Epithelial cell of alveolus of lung (primary cell): Measurements from ENCODE around the gene CYP1B1. TPM values are rescaled to one million over a fixed set of nuclear protein-coding genes. Genes with fewer than 3 reads are reported as not detected.

Experiments
- total RNA-seq: library from RNA; depleted of rRNA; stranded (reverse); fragments of >200 nt; gene quantifications from 2 replicates; pipeline ENCODE4 v1.2.1, GENCODE V29; 2015

The CYP1B1 gene
- 112 and 177 TPM in 2 replicates for total RNA-seq

GRCh38 chr2:38075507-38076151, at the start of gene CYP1B1:
CYP1B1 (minus strand) TSS chr2:38076151; CDS start chr2:38075388, 763 bp downstream.

Other genes starting within 250 kb of the CYP1B1 start
- 2.2 and 5.0 TPM in 2 replicates for gene RMDN2, start 150.9 kb downstream of the CYP1B1 start, total RNA-seq